Activated naive CD8-positive, alpha-beta T cell treated with anti-CD3 and anti-CD28 coated beads, Interleukin-2, amount 10 ng/mL, durations not matched to agents 7 days and 5 days (primary cell): ENCODE measurements around the gene FAM168B. TPM values are rescaled to one million over a fixed set of nuclear protein-coding genes. Genes with fewer than 3 reads are reported as not detected.
"Not testable (repeated sequence)": the region's sequence is repeated elsewhere in the genome, so short reads cannot be mapped to it uniquely, and the experiment has no call there.

ENCODE experiments used
- ATAC-seq: fragments of 150-1000 bp; cut with Tn5 transposase; one replicate; pipeline ENCODE4 v1.10.0; 2021; ENCODE audit warnings: low read depth, moderate library complexity
- POLR2A ChIA-PET: fragments of 350-600 bp; sonication (Branson Sonifier 250); formaldehyde crosslinking; loops from one replicate; lab custom pipeline; 2021; ENCODE audit warnings: antibody characterized with exemption; lab: Charles Lee
- DNase-seq: peaks from one replicate; pipeline ENCODE4 v3.0.0; 2021
- H3K27ac Mint-ChIP-seq: one replicate; pipeline ENCODE4 v1.8.0; 2022; ENCODE audit warnings: mild to moderate bottlenecking, mixed read lengths
- H3K27me3 Mint-ChIP-seq: one replicate; pipeline ENCODE4 v1.8.0; 2022; ENCODE audit warnings: mild to moderate bottlenecking, moderate library complexity, mixed read lengths
- H3K36me3 Mint-ChIP-seq: one replicate; pipeline ENCODE4 v1.8.0; 2021; ENCODE audit warnings: mild to moderate bottlenecking, mixed read lengths
- H3K4me1 Mint-ChIP-seq: one replicate; pipeline ENCODE4 v1.8.0; 2021; ENCODE audit warnings: mixed read lengths
- H3K4me3 Mint-ChIP-seq: one replicate; pipeline ENCODE4 v1.8.0; 2022; ENCODE audit warnings: mild to moderate bottlenecking, moderate library complexity, mixed read lengths
- H3K9me3 Mint-ChIP-seq: one replicate; pipeline ENCODE4 v1.8.0; 2021; ENCODE audit warnings: mixed read lengths
- total RNA-seq, 2 experiments: library from RNA; stranded (reverse); gene quantifications; one replicate each; pipeline ENCODE4 v1.2.3, GENCODE V29; 2021

Gene FAM168B
- total RNA-seq, 2 experiments from 2014 or later: 63.0 to 67.9 TPM

DNA sequence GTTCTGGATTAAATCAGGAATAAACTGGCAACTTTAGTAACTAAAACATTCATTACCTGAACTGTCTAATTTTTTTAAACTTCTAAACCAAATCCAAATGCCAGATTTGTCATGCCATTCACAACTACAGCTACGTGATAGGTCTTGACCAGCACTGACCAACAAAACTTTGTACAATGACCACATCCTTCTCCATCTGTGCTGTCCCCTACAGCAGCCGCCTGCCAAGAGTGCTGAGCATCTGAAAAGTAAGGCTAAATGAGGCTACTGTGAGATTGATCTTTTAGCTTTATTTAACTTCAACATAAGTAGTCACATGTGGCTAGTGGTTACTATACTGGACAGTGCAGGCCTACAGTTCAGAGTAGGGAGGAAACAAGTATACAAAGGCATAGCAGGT is 7.6 kb downstream of the FAM168B start:
- Mint-ChIP-seq H3K27me3 (no peaks in the 10 kb centered on the region), H3K36me3 (peaks cover 42% of the 10 kb centered on the region), H3K9me3 (no peaks in the 10 kb centered on the region), H3K4me3 (no peak overlapping the region), H3K27ac (no peak overlapping the region), H3K4me1 (peaks cover 18% of the 10 kb centered on the region)
- no peak for ATAC-seq
- DNase-seq: no peak
- POLR2A ChIA-PET: no interaction called here

DNA sequence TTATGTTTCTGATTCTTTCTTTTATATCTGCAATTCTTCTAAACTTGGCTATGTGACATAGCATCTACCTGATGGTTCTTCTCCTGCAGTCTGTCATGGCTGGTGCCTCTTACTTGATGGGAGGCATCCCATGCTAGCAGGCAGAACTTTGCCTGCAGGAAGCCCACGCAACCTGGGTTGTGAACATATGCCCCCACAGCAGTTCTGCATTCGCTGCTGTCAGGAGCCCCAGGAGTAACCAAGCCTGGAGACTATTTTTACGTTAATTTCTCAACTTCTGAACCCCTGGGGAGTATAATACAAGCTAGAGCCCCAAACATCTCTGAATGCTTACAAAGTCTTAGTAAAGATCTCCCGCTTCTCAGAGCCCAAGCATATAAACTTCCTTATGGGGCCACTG is 12.1 kb downstream of the FAM168B start:
- Mint-ChIP-seq H3K27ac (peak overlapping the region; percentile 61), H3K4me3 (no peak overlapping the region), H3K9me3 (no peaks in the 10 kb centered on the region), H3K27me3 (no peaks in the 10 kb centered on the region), H3K4me1 (peaks cover 28% of the 10 kb centered on the region), H3K36me3 (peaks cover 34% of the 10 kb centered on the region)
- no peak for ATAC-seq
- no peak for DNase-seq
- POLR2A ChIA-PET: interaction anchor here (1.1 kb wide), 1 partner anchor 12 kb away, joined by 4 read pairs; the partner anchor contains the start of gene FAM168B

- H3K9me3 Mint-ChIP-seq, POLR2A ChIA-PET, ATAC-seq, H3K27me3 Mint-ChIP-seq, H3K27ac Mint-ChIP-seq, H3K4me3 Mint-ChIP-seq, DNase-seq: not testable (repeated sequence)
- Mint-ChIP-seq H3K36me3 (peaks cover 27% of the 10 kb centered on the region), H3K4me1 (peaks cover 26% of the 10 kb centered on the region)
These were observed 13.3 kb downstream of the FAM168B start for GRCh38 chr2:131079931-131080330.

DNA sequence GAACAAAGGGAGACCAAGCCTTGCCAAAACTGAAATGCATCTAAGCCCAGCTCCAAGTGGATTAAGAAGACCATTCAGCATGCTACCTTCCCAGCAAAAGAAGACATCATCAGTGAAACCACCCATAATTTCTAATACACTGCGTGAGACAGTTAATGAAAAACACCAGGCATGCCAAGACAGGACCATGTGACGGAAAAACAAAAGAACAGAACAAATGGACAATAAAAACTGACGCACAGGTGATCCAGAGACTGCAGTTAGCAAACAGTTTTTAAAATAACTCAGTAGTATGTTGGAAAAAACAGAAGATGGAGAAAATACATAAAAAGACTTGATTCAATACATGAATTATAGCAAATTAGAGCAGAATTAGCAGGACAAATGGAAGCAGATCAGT is 15.3 kb downstream of the FAM168B start:
- peaks cover 29% of the 10 kb centered on the region for H3K36me3 Mint-ChIP-seq
- H3K27me3 Mint-ChIP-seq: no peaks in the 10 kb centered on the region
- no peaks in the 10 kb centered on the region for H3K9me3 Mint-ChIP-seq
- POLR2A ChIA-PET: no interaction called here
- no peak for DNase-seq
- no peak overlapping the region for H3K27ac Mint-ChIP-seq
- peaks cover 30% of the 10 kb centered on the region for H3K4me1 Mint-ChIP-seq
- ATAC-seq: no peak
- no peak overlapping the region for H3K4me3 Mint-ChIP-seq

GRCh38 chr2:131077182-131077846 is 15.9 kb downstream of the FAM168B start:
- Mint-ChIP-seq H3K27me3 (no peaks in the 10 kb centered on the region), H3K4me3 (no peak overlapping the region), H3K27ac (no peak overlapping the region), H3K4me1 (peaks cover 27% of the 10 kb centered on the region), H3K9me3 (no peaks in the 10 kb centered on the region), H3K36me3 (peaks cover 29% of the 10 kb centered on the region)
- POLR2A ChIA-PET: no interaction called here
- ATAC-seq (no peak), DNase-seq (no peak)

DNA sequence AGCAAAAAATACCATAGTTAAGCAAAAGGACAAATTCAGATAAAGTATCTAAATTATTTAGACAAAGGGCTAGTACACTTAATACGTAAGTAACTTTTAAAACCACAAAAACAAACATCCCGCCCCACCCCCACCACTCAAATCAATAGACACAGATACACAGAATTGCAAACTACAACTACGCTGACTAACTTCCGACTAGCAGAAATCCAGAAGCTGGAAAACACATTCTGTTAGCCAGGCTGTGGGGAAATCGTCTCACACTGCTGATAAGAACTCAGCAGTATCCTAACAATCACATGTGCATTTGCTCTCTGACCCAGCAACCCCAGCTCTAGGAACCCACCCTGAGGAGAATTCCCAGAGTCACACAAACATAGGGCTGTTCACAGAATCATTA is 16.6 kb downstream of the FAM168B start:
- Mint-ChIP-seq H3K4me3 (no peak overlapping the region), H3K27me3 (no peaks in the 10 kb centered on the region), H3K27ac (no peak overlapping the region)

DNA sequence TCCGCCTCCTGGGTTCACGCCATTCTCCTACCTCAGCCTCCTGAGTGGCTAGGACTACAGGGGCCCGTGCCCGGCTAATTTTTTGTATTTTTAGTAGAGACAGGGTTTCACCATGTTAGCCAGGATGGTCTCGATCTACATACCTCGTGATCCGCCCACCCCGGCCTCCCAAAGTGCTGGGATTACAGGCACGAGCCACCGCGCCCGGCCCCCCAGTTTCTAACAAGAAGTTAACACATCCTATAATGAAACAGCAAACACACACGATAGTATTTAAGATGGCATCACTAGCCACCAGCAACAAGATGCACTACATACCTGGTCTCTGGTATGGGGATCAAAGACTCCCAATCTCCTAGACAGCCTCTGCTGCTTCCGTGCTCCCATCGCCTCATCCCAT is 17.7 kb downstream of the FAM168B start:
- ATAC-seq, H3K9me3 Mint-ChIP-seq, DNase-seq, POLR2A ChIA-PET, H3K4me3 Mint-ChIP-seq, H3K27me3 Mint-ChIP-seq, H3K27ac Mint-ChIP-seq: not testable (repeated sequence)
- Mint-ChIP-seq H3K4me1 (peaks cover 21% of the 10 kb centered on the region), H3K36me3 (peaks cover 31% of the 10 kb centered on the region)

More for the DNA sequence above, 16.6 kb downstream of the FAM168B start:
- Mint-ChIP-seq H3K4me1 (peaks cover 25% of the 10 kb centered on the region), H3K36me3 (peaks cover 28% of the 10 kb centered on the region), H3K9me3 (no peaks in the 10 kb centered on the region)
- POLR2A ChIA-PET: no interaction called here
- no peak for ATAC-seq
- DNase-seq: no peak

DNA sequence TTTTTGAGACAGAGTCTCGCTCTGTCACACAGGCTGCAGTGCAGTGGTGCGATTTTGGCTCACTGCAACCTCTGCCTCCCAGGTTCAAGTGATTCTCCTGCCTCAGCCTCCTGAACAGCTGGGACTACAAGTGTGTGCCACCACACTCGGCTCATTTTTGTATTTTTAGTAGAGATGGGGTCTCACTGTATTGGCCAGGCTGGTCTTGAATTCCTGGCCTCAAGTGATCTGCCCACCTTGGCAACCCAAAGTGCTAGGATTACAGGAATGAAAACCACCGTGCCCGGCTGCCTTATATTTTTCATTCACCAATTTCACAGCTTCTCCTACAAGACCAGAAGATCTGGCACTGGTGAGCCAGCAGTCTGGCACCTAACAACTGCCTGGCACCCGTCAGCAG is 25.1 kb downstream of the FAM168B start:
- H3K27me3 Mint-ChIP-seq, H3K9me3 Mint-ChIP-seq, H3K27ac Mint-ChIP-seq, H3K4me1 Mint-ChIP-seq, POLR2A ChIA-PET, H3K4me3 Mint-ChIP-seq, DNase-seq, ATAC-seq: not testable (repeated sequence)
- peaks cover 36% of the 10 kb centered on the region for H3K36me3 Mint-ChIP-seq

DNA sequence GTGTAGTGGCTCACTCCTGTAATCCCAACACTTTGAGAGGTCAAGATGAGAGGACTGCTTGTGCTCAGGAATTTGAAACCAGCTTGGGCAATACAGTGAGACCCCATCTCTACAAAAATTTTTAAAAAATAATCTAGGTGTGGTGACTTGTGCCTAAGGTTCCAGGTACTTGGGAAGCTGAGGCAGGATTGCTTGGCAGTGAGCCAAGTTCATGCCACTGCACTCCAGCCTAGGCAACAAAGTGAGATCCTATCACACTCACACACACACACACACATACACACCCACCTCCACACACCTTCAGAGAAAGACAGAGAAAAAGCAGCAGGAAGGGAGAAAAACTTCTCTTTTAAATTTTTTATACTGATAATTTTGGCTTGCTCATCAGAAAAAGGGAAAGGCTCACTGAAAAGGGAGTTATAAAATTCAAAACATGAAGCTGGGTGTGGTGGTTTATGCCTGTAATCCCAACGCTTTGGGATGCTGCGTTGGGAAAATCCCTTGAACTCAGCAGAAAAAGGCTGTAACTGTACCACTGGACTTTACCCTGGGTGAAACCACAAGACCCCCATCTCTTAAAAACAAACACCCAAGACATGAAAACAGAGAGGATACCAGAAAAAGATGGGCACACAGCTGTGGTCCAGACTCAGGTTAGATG is 25.7 kb downstream of the FAM168B start:
- ATAC-seq: no peak
- no peaks in the 10 kb centered on the region for H3K9me3 Mint-ChIP-seq
- H3K4me1 Mint-ChIP-seq: peaks cover 6% of the 10 kb centered on the region
- H3K27ac Mint-ChIP-seq: no peak overlapping the region
- no peak overlapping the region for H3K4me3 Mint-ChIP-seq
- H3K27me3 Mint-ChIP-seq: no peaks in the 10 kb centered on the region
- peaks cover 38% of the 10 kb centered on the region for H3K36me3 Mint-ChIP-seq
- DNase-seq: no peak
- POLR2A ChIA-PET: no interaction called here

DNA sequence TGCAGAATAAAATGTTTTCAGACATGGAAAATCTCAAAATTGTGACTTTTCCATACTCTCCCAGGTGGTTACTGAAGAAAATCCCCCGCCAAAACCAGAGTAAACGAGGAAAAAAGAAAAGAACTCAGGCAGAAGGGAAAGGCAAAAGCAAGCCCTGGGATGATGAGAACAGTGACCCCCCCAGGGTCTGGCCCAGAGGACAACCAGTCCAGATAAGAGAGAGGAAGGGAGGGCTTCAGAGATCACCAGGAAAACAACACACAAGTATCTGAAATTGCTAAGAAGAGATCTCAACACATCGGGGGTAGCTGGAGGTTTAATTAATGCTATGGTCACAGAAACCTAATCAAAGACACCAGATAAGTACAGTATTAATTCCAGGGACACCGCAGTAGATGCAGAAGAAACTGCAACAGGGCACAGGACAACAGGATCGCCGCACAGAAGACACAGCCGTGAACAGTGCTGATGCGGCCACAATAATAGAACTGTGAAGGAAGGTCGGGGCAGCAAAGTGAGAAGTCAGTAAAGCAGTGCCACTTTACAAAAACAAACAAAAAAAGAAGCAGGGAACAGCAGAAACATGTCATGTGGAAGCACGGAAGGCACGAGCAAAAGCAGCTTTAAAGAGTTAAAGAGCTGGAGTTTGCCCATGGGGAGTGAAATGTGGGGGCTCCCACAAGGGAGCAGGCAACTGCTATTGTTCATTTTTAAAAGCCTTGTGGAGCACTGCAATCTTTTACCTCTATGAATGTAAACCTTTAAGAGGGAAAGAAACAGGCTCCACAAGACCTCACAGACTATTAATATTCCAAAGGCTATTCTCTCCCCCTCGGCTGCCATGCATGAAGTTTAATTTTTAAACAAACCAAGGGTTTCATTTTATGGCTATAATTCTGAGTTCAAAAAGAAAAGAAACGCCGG is 28.4 kb downstream of the FAM168B start:
- Mint-ChIP-seq H3K27ac (no peak overlapping the region), H3K27me3 (no peaks in the 10 kb centered on the region), H3K9me3 (no peaks in the 10 kb centered on the region), H3K4me1 (peaks cover 16% of the 10 kb centered on the region), H3K36me3 (peaks cover 34% of the 10 kb centered on the region), H3K4me3 (no peak overlapping the region)
- DNase-seq: no peak
- POLR2A ChIA-PET: no interaction called here
- ATAC-seq: no peak

DNA sequence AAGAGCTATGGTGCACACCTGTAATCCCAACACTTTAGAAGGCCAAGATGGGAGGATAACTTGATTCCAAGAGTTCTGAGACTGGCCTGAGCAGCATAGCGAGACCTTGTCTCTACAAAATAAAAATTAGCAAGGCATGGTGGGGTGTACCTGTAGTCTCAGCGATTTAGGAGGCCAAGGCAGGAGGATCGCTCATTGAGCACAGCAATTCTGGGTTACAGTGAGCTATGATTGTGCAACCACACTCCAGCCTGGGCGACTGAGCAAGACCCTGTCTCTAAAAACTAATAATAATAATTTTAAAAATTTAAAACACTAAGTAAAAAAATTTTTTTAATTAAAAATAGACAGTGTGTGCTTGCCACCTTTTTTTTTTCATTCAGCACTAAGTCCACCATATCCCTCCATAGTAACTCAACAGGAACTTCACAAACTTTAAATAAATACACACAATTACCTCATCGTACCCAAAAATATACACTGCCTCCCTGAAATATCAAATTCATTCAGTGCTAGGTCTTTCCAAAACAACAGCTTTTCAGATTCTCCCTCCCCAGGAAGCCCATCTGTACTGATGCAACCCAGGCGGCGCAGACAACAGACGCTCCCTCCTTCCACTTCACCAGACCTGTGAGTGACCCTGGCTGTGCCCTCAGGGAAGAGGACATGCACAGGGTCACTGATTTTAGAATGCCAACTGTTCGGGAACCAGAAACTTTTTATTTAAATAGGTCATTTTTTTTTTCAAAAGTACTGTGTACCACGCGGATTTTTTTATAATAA is 29.6 kb downstream of the FAM168B start:
- Mint-ChIP-seq H3K27ac (no peak overlapping the region), H3K36me3 (peaks cover 29% of the 10 kb centered on the region), H3K4me1 (peaks cover 19% of the 10 kb centered on the region), H3K27me3 (no peaks in the 10 kb centered on the region), H3K9me3 (no peaks in the 10 kb centered on the region), H3K4me3 (no peak overlapping the region)
- no peak for DNase-seq
- POLR2A ChIA-PET: interaction anchor here (0.7 kb wide), 1 partner anchor 29 kb away, joined by 3 read pairs; no protein-coding TSS in a partner anchor
- ATAC-seq: no peak

GRCh38 chr2:131058920-131059319 is 34.3 kb downstream of the FAM168B start:
- Mint-ChIP-seq H3K4me1 (peaks cover 23% of the 10 kb centered on the region), H3K9me3 (no peaks in the 10 kb centered on the region), H3K27ac (peak overlapping the region; percentile 45), H3K4me3 (no peak overlapping the region), H3K36me3 (peaks cover 14% of the 10 kb centered on the region), H3K27me3 (no peaks in the 10 kb centered on the region)
- ATAC-seq: no peak
- DNase-seq: no peak
- POLR2A ChIA-PET: no interaction called here
